Choroid plexus epithelial cell (primary cell): ENCODE results near the gene SLC2A4RG.

Source experiments
- DNase-seq: peaks from one replicate; pipeline ENCODE4 v3.0.0-alpha.2; 2010; ENCODE audit warnings: low read depth
- H3K4me3 ChIP-seq: 2 replicates; pipeline ENCODE4 v1.5.1; 2011; ENCODE audit warnings: low read depth, mild to moderate bottlenecking, control low read depth, low read length, moderate library complexity
- TF ChIP-seq, protein P1 (sequence below): conservative IDR thresholded peaks from 2 replicates; pipeline ENCODE4 v1.5.1; 2011; ENCODE audit warnings: low read depth, mild to moderate bottlenecking, control low read depth, inconsistent platforms, low read length, moderate library complexity

The SLC2A4RG gene

DNA sequence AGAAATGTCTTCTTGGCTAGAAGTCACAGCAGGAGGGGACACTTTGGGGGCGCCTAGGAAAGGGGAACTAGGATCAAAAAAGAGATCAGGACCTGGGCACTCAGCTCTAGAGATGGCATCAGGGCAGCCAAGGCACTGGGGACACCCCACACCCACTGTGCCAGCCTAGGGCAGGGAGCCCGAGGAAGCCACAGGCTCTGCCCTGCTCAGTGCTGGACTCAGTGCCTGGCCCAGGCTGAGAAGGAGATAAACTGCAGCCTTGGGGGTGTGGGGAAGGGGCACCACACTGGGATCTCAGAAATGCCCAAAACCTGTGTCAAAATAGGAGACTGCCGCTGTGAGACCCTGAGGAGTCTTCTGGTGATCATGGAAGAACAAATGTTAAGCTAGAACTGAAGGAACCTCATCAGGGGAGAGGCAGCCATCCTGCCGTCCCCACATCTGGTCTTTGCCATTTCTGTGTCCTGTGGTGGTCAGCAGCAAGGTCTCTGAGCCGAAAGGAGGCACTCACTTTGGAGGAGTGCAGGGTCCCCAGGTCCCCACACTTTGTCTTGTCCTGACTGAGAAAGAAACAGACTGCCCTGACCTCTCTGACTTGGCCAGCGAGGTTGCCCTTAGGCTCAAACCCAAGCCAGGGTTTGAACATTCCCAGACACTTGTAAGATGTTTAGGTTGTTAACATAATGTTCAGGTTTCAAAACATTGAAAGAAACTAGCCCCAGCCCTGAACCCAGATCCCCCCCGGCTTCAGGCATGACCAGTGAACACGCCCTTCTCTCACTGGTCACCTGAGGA lies 34.1 kb upstream of the SLC2A4RG start:
- TF ChIP-seq, protein P1, sequence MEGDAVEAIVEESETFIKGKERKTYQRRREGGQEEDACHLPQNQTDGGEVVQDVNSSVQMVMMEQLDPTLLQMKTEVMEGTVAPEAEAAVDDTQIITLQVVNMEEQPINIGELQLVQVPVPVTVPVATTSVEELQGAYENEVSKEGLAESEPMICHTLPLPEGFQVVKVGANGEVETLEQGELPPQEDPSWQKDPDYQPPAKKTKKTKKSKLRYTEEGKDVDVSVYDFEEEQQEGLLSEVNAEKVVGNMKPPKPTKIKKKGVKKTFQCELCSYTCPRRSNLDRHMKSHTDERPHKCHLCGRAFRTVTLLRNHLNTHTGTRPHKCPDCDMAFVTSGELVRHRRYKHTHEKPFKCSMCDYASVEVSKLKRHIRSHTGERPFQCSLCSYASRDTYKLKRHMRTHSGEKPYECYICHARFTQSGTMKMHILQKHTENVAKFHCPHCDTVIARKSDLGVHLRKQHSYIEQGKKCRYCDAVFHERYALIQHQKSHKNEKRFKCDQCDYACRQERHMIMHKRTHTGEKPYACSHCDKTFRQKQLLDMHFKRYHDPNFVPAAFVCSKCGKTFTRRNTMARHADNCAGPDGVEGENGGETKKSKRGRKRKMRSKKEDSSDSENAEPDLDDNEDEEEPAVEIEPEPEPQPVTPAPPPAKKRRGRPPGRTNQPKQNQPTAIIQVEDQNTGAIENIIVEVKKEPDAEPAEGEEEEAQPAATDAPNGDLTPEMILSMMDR, result no peak
- no peak overlapping the region for H3K4me3 ChIP-seq
- DNase-seq, result no peak

DNA sequence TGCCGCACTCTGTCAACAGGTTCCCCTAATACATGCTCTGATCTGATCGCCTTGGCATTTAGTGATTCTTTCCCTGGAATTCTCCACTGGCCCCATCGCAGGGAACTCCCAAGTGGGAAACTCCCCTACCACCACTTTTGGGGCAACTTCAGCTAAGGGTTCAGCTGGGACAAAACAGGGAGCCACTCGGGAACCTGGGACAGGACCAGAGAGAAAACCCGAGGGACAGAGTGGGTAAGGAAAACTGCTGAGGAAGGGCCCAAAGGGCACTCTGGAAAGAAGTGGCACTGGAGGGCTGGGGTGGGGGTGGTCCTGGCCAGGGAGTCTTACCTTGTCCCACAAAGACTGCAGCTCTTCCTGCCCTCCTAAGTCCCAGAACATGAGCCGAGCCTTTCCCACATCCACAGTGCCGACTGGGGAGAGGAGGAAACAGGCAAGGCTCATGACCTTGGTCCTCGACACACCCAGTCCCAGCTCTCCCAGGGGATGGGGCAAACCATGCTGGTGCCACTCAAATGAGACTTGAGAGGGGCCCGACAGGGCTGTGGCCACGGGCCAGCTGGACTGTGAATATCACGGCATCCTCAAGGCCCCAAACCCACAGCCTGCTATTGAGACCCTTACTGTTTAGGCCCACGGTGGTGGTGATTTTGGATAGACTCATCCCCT lies 33.4 kb upstream of the SLC2A4RG start:
- TF ChIP-seq, protein P1, result no peak
- no peak for DNase-seq
- peak overlapping the region; percentile 83 for H3K4me3 ChIP-seq

DNA sequence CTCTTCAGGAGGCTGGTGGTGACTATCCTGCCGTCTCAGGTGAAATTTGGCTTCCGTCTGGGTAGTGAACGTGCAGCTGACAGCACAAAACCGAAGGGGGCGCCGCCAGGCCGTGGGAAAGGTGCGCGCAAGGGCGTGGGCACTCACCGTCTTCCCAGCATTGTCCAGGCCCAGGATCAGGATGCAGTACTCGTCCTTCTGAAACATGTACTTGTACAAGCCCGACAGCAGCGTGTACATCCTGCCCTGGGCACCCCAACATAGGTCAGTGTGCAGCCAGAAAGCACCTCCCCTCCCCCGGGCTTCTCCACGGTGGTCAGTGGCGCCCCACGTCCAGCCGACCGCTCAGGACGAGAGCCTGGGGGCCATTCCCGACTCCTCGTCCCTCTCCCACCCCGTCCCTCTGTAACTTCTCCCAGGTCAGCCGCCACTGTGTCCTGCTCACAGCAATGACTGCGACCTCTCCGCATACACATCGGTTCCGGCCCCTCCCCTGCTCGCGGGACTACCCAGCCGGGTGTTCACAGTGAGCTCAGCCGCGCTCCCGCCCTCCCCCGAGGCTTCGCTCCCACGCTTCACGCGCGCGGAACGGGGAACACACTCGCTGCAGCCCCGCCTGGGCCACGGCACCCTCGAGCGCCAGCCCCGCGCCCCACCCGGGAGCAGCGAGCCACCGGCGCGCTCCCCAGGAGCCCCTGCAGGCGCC lies 32.6 kb upstream of the SLC2A4RG start:
- TF ChIP-seq, protein P1, result peak; percentile 59

DNA sequence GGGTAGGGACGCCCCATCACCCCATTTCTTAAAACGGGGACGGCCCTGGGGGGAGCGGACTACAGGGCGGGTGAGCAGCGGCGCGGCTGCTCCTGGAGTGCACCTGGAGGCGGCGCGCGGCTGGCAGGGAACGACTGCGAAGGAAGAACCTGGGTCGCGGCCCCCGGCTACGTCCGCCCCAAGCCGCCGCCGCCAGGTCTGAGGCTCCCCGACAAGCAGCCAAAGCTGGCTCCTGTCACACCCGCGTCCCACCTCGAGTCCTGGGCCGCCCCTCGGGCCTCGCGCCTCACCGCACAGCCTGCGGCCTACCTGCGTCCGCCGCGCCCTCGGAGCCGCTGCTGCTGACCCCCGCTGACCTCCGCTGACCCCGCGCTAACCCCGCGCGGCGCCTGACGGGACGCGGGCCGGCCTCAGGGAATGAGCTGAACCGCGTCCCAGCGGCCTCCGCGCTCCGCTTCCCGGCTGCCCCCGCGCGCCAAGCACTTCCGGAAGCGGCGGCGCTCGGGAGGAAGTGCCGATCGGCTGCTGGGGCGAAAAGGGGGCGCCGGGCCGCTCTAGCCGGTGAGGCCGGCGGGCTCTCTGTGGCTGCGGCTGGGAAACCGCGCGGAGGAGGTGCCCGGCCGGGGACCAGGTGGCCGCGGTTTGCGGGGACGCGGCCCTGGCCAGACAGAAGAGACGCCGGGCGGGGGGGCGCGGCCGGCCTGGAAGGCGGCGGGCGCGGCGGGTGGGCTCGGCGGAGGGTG lies 31.8 kb upstream of the SLC2A4RG start, which contains the start of the genes ARFRP1 and ZGPAT:
Gene ARFRP1 (minus strand): TSS at position 419 of the 743 bp plus-strand sequence. CDS start 885 bp downstream, outside the sequence.
Gene ZGPAT (plus strand): TSS at position 482 of the 743 bp plus-strand sequence. CDS start 542 bp downstream, outside the sequence.
- TF ChIP-seq, protein P1, result no peak
- DNase-seq, result peak; percentile 81
- peak within 1 kb of the TSS; percentile 83 for H3K4me3 ChIP-seq

More for the DNA sequence above, 32.6 kb upstream of the SLC2A4RG start:
- DNase-seq, result peak; percentile 59
- peak overlapping the region; percentile 83 for H3K4me3 ChIP-seq

DNA sequence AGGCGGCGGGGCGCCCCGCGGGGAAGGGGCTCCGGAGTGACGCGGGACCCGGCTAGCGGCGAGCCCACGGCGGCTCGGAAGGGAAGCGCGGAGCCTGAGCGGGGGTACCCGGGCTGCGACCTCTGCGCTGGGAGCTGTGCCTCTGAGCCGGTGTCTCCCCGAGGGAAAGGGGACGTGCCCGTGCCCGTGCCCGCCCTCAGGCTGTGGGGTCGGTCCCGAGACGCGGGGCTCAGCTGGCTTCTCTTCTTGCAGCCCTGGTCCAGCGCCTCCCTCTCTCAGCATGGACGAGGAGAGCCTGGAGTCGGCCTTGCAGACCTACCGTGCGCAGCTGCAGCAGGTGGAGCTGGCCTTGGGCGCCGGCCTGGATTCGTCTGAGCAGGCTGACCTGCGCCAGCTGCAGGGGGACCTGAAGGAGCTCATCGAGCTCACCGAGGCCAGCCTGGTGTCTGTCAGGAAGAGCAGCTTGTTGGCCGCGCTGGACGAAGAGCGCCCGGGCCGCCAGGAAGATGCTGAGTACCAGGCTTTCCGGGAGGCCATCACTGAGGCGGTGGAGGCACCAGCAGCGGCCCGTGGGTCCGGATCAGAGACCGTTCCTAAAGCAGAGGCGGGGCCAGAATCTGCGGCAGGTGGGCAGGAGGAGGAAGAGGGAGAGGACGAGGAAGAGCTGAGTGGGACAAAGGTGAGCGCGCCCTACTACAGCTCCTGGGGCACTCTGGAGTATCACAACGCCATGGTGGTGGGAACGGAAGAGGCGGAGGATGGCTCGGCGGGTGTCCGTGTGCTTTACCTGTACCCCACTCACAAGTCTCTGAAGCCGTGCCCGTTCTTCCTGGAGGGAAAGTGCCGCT lies 31.1 kb upstream of the SLC2A4RG start:
- DNase-seq, result no peak
- TF ChIP-seq, protein P1, result no peak
- H3K4me3 ChIP-seq, result peak overlapping the region; percentile 83

DNA sequence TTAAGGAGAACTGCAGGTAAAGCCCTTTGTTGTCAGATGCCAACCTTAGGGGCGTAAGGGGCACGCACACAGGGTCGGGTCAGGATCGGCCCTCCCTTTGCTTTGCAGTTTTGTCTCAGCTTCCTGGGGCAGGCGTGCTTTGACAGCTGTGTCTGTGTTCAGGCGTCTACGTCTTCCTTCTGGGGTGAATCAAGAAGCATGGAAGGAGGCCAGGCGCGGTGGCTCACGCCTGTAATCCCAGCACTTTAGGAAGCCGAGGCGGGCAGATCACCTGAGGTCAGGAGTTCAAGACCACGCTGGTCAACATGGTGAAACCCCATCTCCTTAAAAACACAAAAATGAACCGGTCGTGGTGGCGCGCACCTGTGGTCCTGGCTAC lies 30.4 kb upstream of the SLC2A4RG start:
- H3K4me3 ChIP-seq, result peak overlapping the region; percentile 83
- TF ChIP-seq, protein P1, result no peak
- no peak for DNase-seq
